DOHH2 (cell line): ENCODE results near the gene PPP1R15B.

Source experiments
- CTCF ChIP-seq: fragments of 200-600 bp; sonication (generic); IDR thresholded peaks from one replicate; pipeline ENCODE4 v1.5.1; 2014; ENCODE audit warnings: antibody characterized with exemption, mild to moderate bottlenecking, low read depth, low read length; ENCODE audit not compliant: poor library complexity, severe bottlenecking
- EZH2phosphoT487 ChIP-seq: fragments of 200-600 bp; sonication (generic); IDR thresholded peaks from 2 replicates; pipeline ENCODE4 v1.6.1; 2017; ENCODE audit warnings: borderline replicate concordance, mild to moderate bottlenecking, antibody characterized with exemption, low read length, moderate library complexity, mixed read lengths

- no peak for TF ChIP-seq CTCF
- TF ChIP-seq EZH2phosphoT487: no peak
Observed at GRCh38 chr1:204382714-204383083, 28.9 kb downstream of the PPP1R15B start.
